Uterus (tissue), 2 donors: ENCODE measurements around the gene C16orf95.

ENCODE experiments used
- CTCF ChIP-seq, 4 experiments: fragments of 200-600 bp in 2 of 4; fragments of 450-650 bp in 2 of 4; sonication (generic) in 2 of 4; IDR thresholded peaks; one replicate each; pipeline ENCODE4 v1.5.1; 2016 to 2019; ENCODE audit warnings: antibody characterized with exemption in 4 of 4, mild to moderate bottlenecking in 2 of 4, moderate library complexity in 1 of 4
- POLR2A ChIP-seq, 2 donors: fragments of 450-650 bp; IDR thresholded peaks; one replicate each; pipeline ENCODE4 v1.6.1; 2016; ENCODE audit warnings: antibody characterized with exemption in 2 of 2, mild to moderate bottlenecking in 1 of 2, moderate library complexity in 1 of 2

- TF ChIP-seq POLR2A (IDR thresholded peaks at IDR 0.05): no peak
- TF ChIP-seq CTCF (IDR thresholded peaks at IDR 0.05): no peak
Observed at GRCh38 chr16:87311387-87311786, 5.8 kb downstream of the C16orf95 start.
